GM19099 (cell line): ENCODE measurements around the gene SOX9.

Experiments
- POLR2A ChIP-seq: IDR thresholded peaks from 3 replicates; pipeline ENCODE4 v1.6.1; 2011; ENCODE audit warnings: low read depth; ENCODE audit not compliant: insufficient read length; ENCODE audit errors: extremely low read depth

The SOX9 gene

DNA sequence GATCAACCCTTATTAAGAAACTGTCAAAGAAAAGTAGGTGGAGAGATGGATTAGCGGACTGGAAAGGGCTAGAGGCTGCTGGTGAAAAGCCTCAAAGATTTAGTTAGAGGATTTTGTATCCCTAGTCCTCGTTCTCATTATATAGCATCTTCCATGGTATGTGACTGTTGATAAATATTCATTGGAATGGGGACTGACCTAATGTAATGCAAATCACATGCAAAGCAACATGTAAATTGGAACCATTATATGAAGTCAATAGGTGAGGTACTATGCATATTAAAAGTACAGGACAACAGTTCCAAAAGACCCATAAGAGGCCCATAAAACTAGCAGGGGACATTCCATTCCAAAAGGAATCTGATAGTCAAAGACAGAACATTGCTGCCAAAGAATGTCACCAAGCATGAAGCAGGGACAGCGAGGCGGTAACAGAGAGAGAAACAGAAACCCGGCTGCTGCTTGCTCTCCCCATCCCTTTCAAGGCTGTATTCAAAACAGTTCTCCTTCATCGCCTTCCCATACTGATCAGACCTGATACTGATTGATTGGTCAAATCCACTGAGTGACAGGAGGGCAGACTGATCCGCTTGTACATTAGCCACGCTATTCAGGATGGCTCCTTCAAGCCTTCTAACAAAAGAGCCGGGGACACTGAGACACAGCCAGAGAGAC lies 44.5 kb downstream of the SOX9 start:
- no peak for TF ChIP-seq POLR2A

DNA sequence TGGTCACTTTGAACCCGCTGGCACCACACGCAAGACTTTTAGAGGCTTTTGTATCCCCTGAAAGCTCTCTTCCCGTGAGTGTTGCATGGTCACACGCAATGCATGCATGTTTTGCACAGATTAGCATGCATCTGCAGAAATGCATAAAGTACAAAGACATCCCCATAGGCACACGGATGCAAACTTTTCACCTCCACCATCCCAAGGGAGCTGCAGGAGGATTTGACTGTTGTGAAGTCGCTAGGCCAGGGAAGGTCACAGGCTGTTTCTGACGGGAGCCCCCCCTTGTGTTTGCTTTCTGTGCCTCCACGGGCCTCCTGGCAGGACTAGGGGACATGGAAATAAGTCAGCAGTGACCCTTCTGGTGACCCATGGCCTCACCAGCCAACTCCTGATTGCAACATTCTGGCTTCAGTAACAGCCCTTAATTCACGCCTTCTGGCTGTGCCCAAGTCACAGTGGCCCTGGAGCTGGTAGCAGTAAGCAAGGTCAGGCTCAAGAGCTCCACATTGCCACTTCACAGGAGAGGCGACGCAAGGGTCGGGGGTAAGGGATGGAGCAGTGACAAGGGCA lies 45.1 kb downstream of the SOX9 start:
- TF ChIP-seq POLR2A: no peak

DNA sequence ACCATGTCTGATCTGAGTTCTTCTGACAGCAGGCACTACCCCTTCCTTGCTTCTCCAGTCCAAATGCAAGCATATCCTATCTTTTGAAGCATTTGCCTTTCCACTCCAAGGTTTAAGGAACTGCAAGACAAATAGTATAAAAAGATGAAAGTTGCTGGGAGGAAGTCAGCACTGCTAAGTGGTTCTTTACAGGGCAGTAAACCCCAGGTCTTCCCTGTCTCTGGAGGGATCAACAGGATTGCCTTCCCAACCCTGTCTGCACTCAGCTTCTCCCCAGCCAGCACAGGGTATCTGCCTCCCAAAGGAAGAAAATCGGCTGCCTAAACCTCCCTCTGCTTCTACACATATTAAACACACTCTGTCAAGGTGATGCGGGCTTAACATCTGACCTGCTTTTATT lies 46.8 kb downstream of the SOX9 start:
- no peak for TF ChIP-seq POLR2A

DNA sequence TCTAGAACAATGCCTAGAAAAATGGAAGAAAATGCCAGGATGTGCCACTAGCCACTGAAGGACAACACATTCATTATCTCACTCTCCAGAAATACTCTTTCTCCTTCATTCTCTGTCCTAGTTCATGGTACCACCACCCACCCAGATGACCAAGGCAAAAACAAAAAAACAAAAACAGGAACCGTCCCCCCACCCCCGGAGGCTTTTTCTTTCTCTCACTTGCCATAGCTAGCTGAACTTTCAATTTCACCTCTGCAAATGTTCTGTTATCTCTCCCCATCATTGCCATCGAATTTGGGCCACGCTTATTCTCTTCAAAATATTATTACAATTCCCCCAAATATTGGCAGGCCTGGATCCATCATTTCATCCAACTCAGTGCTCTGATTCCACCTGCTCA lies 49.0 kb downstream of the SOX9 start:
- no peak for TF ChIP-seq POLR2A

DNA sequence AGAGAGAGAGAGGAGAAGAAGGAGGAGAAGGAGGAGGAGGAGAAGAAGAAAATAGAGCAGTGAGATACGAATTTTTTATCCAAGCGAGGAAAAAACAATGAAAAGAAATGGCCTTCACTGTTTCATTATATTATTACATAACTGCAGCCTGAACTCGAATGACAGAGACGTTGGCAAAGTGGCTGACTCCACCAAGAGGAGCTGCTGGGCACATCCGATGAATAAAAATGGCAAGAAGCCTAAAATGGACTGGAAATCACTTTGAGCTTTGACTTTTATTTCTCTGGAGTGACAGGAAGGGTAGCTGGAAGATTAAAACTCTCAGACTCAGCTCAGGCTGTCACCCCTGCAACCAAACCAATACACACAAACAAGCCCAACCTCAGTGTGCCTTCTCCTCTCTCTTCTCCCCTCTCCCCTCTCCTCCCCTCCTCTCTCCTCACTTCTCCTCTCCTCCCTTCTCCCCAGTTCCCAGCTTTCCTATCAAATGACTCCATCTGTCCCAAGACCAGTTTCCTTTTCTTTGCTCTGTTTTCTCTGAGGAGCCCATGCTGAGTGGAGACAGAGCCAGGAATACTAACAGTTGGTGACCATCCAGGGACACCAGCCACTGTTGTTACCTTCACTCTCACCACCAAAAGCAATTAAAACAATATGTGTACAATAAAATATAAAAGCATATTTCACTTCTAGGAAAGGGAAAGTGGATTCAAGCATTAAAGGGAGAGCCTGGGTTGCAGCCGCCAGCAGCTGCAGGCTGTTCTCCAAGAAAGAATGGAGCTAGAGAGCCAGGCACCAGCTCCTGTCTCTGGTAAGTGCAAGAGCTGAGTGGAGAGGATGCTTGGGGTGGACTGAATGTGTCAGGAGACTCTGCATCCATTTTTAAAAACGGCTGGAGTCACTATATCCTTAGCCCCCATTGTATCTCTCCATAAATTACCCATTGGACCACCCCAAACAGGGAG lies 51.2 kb downstream of the SOX9 start:
- TF ChIP-seq POLR2A: no peak

DNA sequence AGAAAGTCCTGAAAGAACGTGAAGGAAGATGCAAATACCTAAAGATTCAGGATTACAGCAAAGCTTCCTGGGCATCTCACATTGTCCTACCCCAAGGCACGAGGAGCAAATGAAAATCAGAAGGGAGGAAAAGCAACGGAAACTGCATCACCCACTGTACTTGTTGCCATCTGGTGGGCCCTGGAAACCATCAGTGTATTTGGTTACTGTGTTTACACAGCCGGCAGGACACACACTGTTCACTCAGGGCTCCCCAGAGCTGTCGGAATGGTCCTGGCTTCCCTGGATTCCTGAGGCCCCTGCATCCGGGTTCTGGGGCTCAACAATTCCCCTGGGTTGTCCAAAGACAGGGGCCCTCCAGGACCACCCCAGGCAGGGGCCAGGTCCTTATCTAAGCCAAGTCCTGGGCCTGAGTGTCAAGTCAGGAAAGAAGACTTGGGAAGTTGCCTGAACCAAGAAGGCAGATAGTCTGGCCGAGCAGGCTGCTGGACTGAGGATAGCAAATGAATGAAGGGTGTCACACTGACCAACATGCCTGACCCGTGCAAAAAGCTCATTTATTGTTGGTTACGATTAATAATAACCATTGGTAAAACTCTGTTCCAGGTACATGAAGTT lies 52.8 kb downstream of the SOX9 start:
- no peak for TF ChIP-seq POLR2A

DNA sequence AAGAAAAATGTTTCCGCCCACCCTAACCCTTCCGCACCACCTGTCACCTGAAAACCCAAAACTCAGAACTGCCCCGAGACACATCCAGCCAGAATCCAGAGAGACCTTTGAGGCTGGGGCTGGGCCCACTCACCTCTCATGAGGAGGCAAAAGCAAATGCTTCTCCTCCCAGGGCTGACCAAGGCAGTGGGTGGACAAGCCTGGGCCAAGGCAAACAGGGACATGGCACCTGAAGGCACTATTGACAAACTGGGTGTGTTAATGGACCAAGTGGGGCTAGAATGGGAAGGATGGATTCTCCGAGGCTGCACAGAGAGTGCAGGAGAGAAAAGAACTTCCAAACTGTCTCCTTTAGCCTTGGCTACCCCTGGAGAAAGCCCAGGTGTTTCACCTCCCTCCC lies 54.4 kb downstream of the SOX9 start:
- TF ChIP-seq POLR2A: no peak
